Measurements from ENCODE around the gene IST1. TPM values are rescaled to one million over a fixed set of nuclear protein-coding genes. Genes with fewer than 3 reads are reported as not detected.
"Not testable (repeated sequence)": the region's sequence is repeated elsewhere in the genome, so short reads cannot be mapped to it uniquely, and the experiment has no call there.

The IST1 gene
- total RNA-seq (2014; rRNA removed; shearing (Covaris generic); ENCODE audit: low replicate concordance): 157 and 197 TPM in 2 replicates

- peak; percentile 98 for DNase-seq (ENCODE audit: low read depth)
- in situ Hi-C loops (cut with HindIII; ENCODE audit: low pct_unique_long_range_greater_than_20kb, low sequenced_read_pairs): no loop called here
Observed at GRCh38 chr16:71894921-71895678, at the start of gene IST1. Gene IST1, plus strand, starts transcription at chr16:71895531. Its CDS starts 20,110 bp downstream, at chr16:71915641.

GRCh38 chr16:71845639-71846430, 49.5 kb upstream of the IST1 start, which contains the start of gene ATXN1L:
Gene ATXN1L, plus strand, starts transcription at chr16:71845976. Its CDS starts 3,765 bp downstream, at chr16:71849741.
- DNase-seq (ENCODE audit: low read depth): peak; percentile 87
- in situ Hi-C loops (cut with HindIII; ENCODE audit: low pct_unique_long_range_greater_than_20kb, low sequenced_read_pairs): no loop called here

GRCh38 chr16:71846431-71846830, 48.9 kb upstream of the IST1 start:
- DNase-seq (ENCODE audit: low read depth): no peak
- in situ Hi-C loops (cut with HindIII; ENCODE audit: low pct_unique_long_range_greater_than_20kb, low sequenced_read_pairs): no loop called here

GRCh38 chr16:71847096-71847495, 48.2 kb upstream of the IST1 start:
- in situ Hi-C loops (cut with HindIII; ENCODE audit: low pct_unique_long_range_greater_than_20kb, low sequenced_read_pairs): no loop called here
- no peak for DNase-seq (ENCODE audit: low read depth)

- DNase-seq (ENCODE audit: low read depth): no peak
- in situ Hi-C loops (cut with HindIII; ENCODE audit: low pct_unique_long_range_greater_than_20kb, low sequenced_read_pairs): no loop called here
Observed at GRCh38 chr16:71848622-71849021, 46.7 kb upstream of the IST1 start.

- no peak for DNase-seq (ENCODE audit: low read depth)
- in situ Hi-C loops (cut with HindIII; ENCODE audit: low pct_unique_long_range_greater_than_20kb, low sequenced_read_pairs): no loop called here
Observed at GRCh38 chr16:71851746-71852145, 43.6 kb upstream of the IST1 start.

GRCh38 chr16:71852158-71852557, 43.2 kb upstream of the IST1 start:
- in situ Hi-C loops (cut with HindIII; ENCODE audit: low pct_unique_long_range_greater_than_20kb, low sequenced_read_pairs): no loop called here
- DNase-seq (ENCODE audit: low read depth): no peak

- in situ Hi-C loops (cut with HindIII; ENCODE audit: low pct_unique_long_range_greater_than_20kb, low sequenced_read_pairs): no loop called here
- DNase-seq (ENCODE audit: low read depth): no peak
Observed at GRCh38 chr16:71852561-71852960, 42.8 kb upstream of the IST1 start.

GRCh38 chr16:71853413-71853812, 41.9 kb upstream of the IST1 start:
- no peak for DNase-seq (ENCODE audit: low read depth)
- in situ Hi-C loops (cut with HindIII; ENCODE audit: low pct_unique_long_range_greater_than_20kb, low sequenced_read_pairs): no loop called here

- in situ Hi-C loops (cut with HindIII; ENCODE audit: low pct_unique_long_range_greater_than_20kb, low sequenced_read_pairs): no loop called here
- no peak for DNase-seq (ENCODE audit: low read depth)
Observed at GRCh38 chr16:71854369-71854948, 40.9 kb upstream of the IST1 start.

- no peak for DNase-seq (ENCODE audit: low read depth)
- in situ Hi-C loops (cut with HindIII; ENCODE audit: low pct_unique_long_range_greater_than_20kb, low sequenced_read_pairs): no loop called here
Observed at GRCh38 chr16:71855937-71856662, 39.2 kb upstream of the IST1 start.

GRCh38 chr16:71859762-71860521, 35.4 kb upstream of the IST1 start:
- in situ Hi-C loops (cut with HindIII; ENCODE audit: low pct_unique_long_range_greater_than_20kb, low sequenced_read_pairs): no loop called here
- DNase-seq (ENCODE audit: low read depth): no peak

- in situ Hi-C loops (cut with HindIII; ENCODE audit: low pct_unique_long_range_greater_than_20kb, low sequenced_read_pairs): no loop called here
- no peak for DNase-seq (ENCODE audit: low read depth)
Observed at GRCh38 chr16:71863995-71864394, 31.3 kb upstream of the IST1 start.

GRCh38 chr16:71865173-71865863, 30.0 kb upstream of the IST1 start:
- in situ Hi-C loops (cut with HindIII; ENCODE audit: low pct_unique_long_range_greater_than_20kb, low sequenced_read_pairs): no loop called here
- DNase-seq (ENCODE audit: low read depth): no peak

GRCh38 chr16:71867175-71867574, 28.2 kb upstream of the IST1 start:
- in situ Hi-C loops (cut with HindIII; ENCODE audit: low pct_unique_long_range_greater_than_20kb, low sequenced_read_pairs); DNase-seq (ENCODE audit: low read depth): not testable (repeated sequence)

GRCh38 chr16:71867939-71868338, 27.4 kb upstream of the IST1 start:
- DNase-seq (ENCODE audit: low read depth): no peak
- in situ Hi-C loops (cut with HindIII; ENCODE audit: low pct_unique_long_range_greater_than_20kb, low sequenced_read_pairs): no loop called here

GRCh38 chr16:71869089-71869488, 26.2 kb upstream of the IST1 start:
- in situ Hi-C loops (cut with HindIII; ENCODE audit: low pct_unique_long_range_greater_than_20kb, low sequenced_read_pairs): no loop called here
- DNase-seq (ENCODE audit: low read depth): no peak
